ENCODE data around the gene ADRA2C. TPM values are rescaled to one million over a fixed set of nuclear protein-coding genes. Genes with fewer than 3 reads are reported as not detected.

ADRA2C gene
- total and polyA plus RNA-seq, 2 of the 13 experiments (the other 11 are each of a cell fraction or from before 2014, with no cell fraction given), result 15.4 to 69.7 TPM

- H3K36me3 ChIP-seq (replicated peaks in 1 of 2; ENCODE audit: control insufficient read depth in 1 of 2, insufficient read depth in 2 of 2, low read length in 2 of 2), result no peaks in the 10 kb centered on the region
- peaks cover 85% of the 10 kb centered on the region for H3K4me1 ChIP-seq (ENCODE audit: insufficient read depth, low read length)
- no peaks in the 10 kb centered on the region for H3K79me2 ChIP-seq (ENCODE audit: insufficient read depth, low read length)
- peak overlapping the region in 1 of 3 experiments; percentile 57; a peak in 1 of 6 replicates for H3K4me3 ChIP-seq (replicated peaks in 1 of 3; ENCODE audit: insufficient read depth in 1 of 3, low read depth in 2 of 3, low read length in 3 of 3)
- intact Hi-C loops (cut with micrococcal nuclease; ENCODE audit: unreplicated experiment), result no loop called here
- H3K9me3 ChIP-seq (ENCODE audit: low read length), result no peaks in the 10 kb centered on the region
- H4K20me1 ChIP-seq (ENCODE audit: insufficient read depth, low read length), result no peaks in the 10 kb centered on the region
- H3K27me3 ChIP-seq (ENCODE audit: control insufficient read depth in 1 of 2, insufficient read depth in 2 of 2, low read length in 2 of 2), result peaks cover 0 to 7% of the 10 kb centered on the region in 2 experiments; a peak in 1 of 5 replicates
- DNase-seq (ENCODE audit: low spot score) (no peak), FAIRE-seq (no peak), ATAC-seq (no peak)
- no TSS peak for BruUV-seq (replicated peaks)
- H3K4me2 ChIP-seq (ENCODE audit: low read depth, low read length), result peak overlapping the region; percentile 75; the same call in 1 of the 2 replicates
- no CpG with 5 or more reads among the region's 6 CpGs for WGBS (ENCODE audit: low lambda C conversion rate)
- no peak overlapping the region for H2AFZ ChIP-seq (ENCODE audit: low read length)
- no peak overlapping the region for H3K9ac ChIP-seq (ENCODE audit: insufficient read depth, low read depth, low read length)
- in situ Hi-C loops (cut with HindIII; ENCODE audit: extremely low pct_ligation_motif_present, low pct_unique_long_range_greater_than_20kb), result no loop called here
- ChIA-PET CTCF (ENCODE audit: low intra/inter-chr PET ratio, low total read pairs) (no interaction called here), POLR2A (interaction anchor here (0.8 to 8.2 kb wide), 5 partner anchors 12 to 101 kb away, joined by 3 to 87 read pairs (median 9); partner anchors contain the start of gene ADRA2C)
- no peak overlapping the region for H3K27ac ChIP-seq (ENCODE audit: extremely low read length, insufficient read depth, low read length)
- no peak for TF ChIP-seq ZNF18 (CRISPR knock-in tag; IDR thresholded peaks at IDR 0.05; ENCODE audit: insufficient replicate concordance)
- no peak for TF ChIP-seq ASH2L (IDR thresholded peaks at IDR 0.05; ENCODE audit: insufficient read length, low read depth, low read length)
- no peak for TF ChIP-seq AKNA (CRISPR knock-in tag; IDR thresholded peaks at IDR 0.05; ENCODE audit: borderline replicate concordance)
- TF ChIP-seq ZNF672 (CRISPR knock-in tag; IDR thresholded peaks at IDR 0.05), result no peak
- TF ChIP-seq PBX3 (CRISPR knock-in tag; IDR thresholded peaks at IDR 0.05; ENCODE audit: borderline replicate concordance), result no peak
- no peak for TF ChIP-seq DMTF1 (CRISPR knock-in tag; IDR thresholded peaks at IDR 0.05)
- no peak for TF ChIP-seq CENPX (CRISPR knock-in tag; IDR thresholded peaks at IDR 0.05)
- TF ChIP-seq ARNT (IDR thresholded peaks at IDR 0.05), result no peak
- TF ChIP-seq KLF16 (CRISPR knock-in tag; IDR thresholded peaks at IDR 0.05), result no peak
- TF ChIP-seq AHR (CRISPR knock-in tag; IDR thresholded peaks at IDR 0.05), result no peak
- no peak for TF ChIP-seq IKZF1 (IDR thresholded peaks at IDR 0.05)
- TF ChIP-seq MTF2 (CRISPR knock-in tag; IDR thresholded peaks at IDR 0.05; ENCODE audit: borderline replicate concordance), result no peak
- TF ChIP-seq TFAP4 (IDR thresholded peaks at IDR 0.05; ENCODE audit: borderline replicate concordance, low read depth), result peak; percentile 20; the same call in 1 of the 2 replicates
- TF ChIP-seq KDM3A (CRISPR knock-in tag; IDR thresholded peaks at IDR 0.05; ENCODE audit: low read depth), result no peak
Observed at GRCh38 chr4:3779509-3779908, 13.3 kb downstream of the ADRA2C start.

All from HepG2 (cell line).